Adrenal gland (tissue), 5 donors: ENCODE measurements around the gene SPATA31A3.
"Not testable (repeated sequence)": the region's sequence is repeated elsewhere in the genome, so short reads cannot be mapped to it uniquely, and the experiment has no call there.

Experiments used
- CTCF ChIP-seq, 6 experiments: fragments of 450-650 bp in 4 of 6; fragments of 200-600 bp in 2 of 6; sonication (generic) in 1 of 6; IDR thresholded peaks; 1 replicate in 5 of 6; 2 replicates in 1 of 6; pipeline versions ENCODE4 v1.5.1 to v1.8.0; 2016 to 2021; ENCODE audit warnings: antibody characterized with exemption in 6 of 6, mild to moderate bottlenecking in 2 of 6, moderate library complexity in 1 of 6
- POLR2A ChIP-seq, 2 donors: fragments of 450-650 bp; IDR thresholded peaks; one replicate each; pipeline ENCODE4 v1.6.1; 2017; ENCODE audit warnings: antibody characterized with exemption in 2 of 2, mild to moderate bottlenecking in 2 of 2, moderate library complexity in 1 of 2
- donor health status: DM: no; HTN: no; CAD: no.

- TF ChIP-seq CTCF, POLR2A (IDR thresholded peaks at IDR 0.05): not testable (repeated sequence)
Observed at GRCh38 chr9:66937662-66938061, 54.7 kb downstream of the SPATA31A3 start.
